ENCODE data around the gene GAREM1.

Gene GAREM1

DNA sequence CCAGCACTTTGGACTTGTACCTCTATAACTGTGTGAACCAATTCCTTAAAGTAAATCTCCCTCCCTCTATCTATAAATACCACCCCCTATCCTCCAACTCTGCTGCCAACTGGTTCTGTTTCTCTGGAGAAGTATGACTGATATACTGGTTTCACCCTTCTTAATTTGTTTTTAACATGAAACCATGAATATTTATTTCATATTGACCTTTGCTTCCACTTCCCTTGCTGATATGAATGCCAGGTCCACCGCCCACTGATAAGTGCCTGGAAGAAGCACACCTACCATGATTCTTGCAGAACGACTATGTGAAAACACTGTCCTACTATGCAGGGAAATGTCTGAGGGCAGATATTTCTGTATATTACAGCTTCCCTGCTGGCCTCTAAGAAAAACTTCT is 131.6 kb downstream of the GAREM1 start:
- no peak for DNase-seq (ENCODE audit: low read depth, low spot score)
- H3K27ac ChIP-seq: no peak overlapping the region

DNA sequence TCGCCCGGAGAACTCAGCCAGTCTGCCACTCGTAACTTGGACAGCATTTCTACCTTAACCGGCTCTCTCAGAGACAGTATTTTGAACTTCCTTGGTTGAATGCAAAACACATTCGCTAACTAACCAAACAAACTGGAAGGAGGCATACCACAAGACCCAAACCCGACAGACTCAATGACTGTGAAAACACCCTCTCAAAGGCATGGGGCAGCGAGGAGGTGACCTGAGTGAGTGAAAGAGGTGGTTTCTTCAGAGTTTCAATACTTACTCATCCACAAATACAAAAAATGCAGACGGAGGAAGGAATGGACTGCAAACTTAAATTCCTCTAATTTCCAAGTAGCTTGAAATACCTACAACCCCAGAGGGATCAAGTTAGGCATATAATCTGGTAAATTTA is 132.9 kb downstream of the GAREM1 start:
- no peak for DNase-seq (ENCODE audit: low read depth, low spot score)

DNA sequence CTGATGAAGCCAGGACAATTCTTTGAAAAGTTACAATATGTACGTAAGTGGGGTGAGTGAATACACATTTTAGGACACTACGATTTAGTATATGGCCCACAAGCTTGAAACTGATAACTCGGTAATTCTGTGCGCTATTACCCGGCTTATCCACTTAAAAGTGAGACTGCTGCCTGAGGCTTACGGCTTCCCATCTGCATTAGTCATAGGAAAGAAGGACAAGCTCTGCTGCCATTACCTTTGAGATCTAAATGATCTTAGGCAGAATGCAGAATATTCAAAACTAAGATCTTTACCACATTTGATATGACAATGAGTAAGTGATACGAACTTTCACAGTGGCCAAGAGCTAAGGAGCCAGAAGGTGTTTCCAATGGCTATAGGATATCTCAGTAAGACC is 133.3 kb downstream of the GAREM1 start:
- DNase-seq (ENCODE audit: low read depth, low spot score): no peak
- no peak overlapping the region for H3K27ac ChIP-seq

More for the DNA sequence above, 132.9 kb downstream of the GAREM1 start:
- no peak overlapping the region for H3K27ac ChIP-seq

DNA sequence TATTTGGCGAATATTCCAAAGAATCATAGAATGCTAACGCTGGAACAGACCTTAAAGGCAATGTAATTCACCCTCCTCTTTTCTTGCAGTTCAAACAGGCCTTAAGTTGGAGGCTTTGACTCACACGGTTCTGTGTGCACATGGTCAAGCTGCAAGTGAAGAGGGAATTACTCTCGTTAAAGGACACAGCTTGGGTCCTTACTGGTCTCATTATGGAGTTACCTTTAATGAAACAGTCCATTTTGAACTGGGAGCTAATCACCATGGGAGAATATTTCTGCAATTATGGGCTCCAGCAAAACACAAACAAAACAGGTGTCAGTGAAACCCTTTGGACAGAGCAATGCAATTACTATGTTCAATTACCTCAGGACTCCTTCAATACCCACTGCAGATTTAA is 135.5 kb downstream of the GAREM1 start:
- DNase-seq (ENCODE audit: low read depth, low spot score): no peak
- H3K27ac ChIP-seq: no peak overlapping the region

DNA sequence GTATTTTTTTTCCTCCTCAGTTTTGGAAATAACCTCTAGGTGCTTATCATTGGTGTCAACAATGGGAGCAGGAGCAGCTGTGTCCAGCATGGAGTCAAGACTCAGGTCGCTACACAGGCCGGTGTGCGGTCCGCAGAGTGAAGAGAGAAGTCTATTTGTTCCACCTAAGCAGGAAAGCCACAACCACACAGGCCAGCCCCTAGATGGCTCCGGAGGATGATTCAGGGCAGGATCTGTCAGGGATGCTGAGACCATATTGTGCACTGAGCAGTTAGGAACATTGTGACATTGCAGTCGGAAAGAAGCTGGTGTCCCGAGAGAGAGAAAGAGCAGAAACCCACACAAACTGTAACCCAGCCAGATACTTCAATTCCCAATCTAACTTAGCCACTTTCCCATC is 136.9 kb downstream of the GAREM1 start:
- H3K27ac ChIP-seq: no peak overlapping the region
- DNase-seq (ENCODE audit: low read depth, low spot score): no peak

DNA sequence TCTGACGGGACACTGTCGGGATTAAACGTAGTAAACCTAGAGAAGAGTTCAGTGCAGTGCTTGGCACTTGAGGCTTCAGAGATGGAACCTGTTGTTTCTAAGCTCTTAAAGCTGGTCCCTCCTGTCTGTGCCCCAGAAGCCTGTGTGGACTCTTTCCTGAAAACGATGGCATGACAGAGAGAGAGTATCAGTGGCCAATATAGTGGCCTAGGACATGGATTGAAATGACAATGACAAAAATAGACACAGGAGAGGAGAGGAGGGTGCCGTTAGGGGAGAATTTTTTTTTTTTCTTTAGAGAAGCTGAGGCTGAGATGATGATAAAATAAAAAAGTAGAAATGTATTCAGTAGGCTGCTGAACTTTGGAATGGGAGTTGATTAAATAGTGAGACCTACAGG is 138.0 kb downstream of the GAREM1 start:
- no peak for DNase-seq (ENCODE audit: low read depth, low spot score)

DNA sequence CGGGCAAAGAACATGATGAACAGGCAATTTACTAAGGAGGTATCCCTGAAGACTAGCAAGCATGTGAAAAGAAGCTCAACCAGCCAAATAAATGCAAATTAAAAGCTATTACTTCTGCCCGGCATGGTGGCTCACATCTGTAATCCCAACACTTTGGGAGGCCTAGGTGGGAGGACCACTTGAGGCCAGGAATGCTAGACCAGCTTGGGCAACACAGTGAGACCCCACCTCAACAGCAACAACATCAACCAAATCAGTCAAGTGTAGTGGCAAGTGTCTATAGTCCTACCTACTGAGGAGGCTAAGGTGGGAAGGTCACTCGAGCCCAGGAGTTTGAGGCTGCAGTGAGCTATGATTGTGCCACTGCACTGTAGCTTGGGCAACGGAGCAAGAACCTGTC is 141.7 kb downstream of the GAREM1 start:
- no peak overlapping the region for H3K27ac ChIP-seq
- DNase-seq (ENCODE audit: low read depth, low spot score): no peak

More for the DNA sequence above, 138.0 kb downstream of the GAREM1 start:
- H3K27ac ChIP-seq: no peak overlapping the region

DNA sequence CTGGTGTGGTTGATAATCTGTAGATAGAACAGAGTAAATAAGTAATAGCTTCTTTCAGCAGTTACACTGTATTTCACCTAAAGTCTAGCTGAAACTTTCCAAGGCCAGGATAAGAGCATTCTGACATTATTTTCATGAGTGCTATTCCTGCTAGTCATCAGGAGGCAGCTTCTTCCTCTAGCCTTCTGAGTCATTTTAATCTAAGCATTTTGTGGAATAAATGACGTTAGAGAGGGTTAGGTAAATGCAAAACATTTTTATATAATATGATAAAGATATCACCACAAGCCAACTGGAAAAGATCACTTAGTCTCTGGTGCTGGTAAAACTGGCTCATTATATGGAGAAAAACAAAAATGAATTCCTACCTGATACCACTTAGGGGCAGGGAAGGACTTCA is 142.3 kb downstream of the GAREM1 start:
- DNase-seq (ENCODE audit: low read depth, low spot score): no peak
- no peak overlapping the region for H3K27ac ChIP-seq

DNA sequence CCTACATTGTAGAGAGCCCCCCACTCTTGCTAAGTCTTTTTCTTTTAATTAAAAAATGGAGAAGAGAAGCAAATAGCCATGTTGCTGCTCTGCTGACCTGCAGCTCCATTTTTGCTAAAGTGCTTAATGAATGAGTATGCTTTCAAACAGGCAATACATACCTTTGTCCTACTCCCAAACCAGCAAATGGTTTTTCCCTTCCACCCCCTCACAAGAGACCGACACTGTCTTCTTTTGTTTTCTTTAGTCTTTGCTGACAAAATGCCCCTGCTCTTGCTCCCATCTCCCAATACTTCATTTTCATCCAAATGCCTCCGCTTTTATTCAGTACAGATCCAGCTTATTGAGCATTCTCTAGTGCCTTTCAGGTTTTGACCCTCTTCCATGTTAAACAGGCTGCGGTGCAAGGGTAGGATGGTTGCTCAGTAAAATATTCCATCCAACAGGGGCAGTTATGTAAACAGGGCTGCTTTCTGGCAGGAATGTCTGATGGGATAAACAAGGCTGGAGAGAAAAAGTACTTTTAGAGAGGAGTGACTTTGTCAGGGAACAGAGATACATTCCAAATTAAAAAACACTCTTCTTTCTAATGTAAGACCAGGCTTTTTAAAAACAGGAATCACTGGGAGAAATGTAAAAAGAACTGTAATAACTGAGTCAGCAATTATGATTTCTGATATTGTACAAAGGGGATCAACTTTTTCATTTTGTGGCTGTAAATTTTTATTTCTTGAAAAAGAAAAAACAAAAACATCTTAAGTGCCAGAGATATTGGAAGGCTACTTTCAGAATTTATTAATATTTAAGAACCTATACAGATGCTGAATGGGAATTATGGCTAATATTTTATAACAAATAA is 144.0 kb downstream of the GAREM1 start:
- H3K27ac ChIP-seq: no peak overlapping the region
- DNase-seq (ENCODE audit: low read depth, low spot score): no peak

DNA sequence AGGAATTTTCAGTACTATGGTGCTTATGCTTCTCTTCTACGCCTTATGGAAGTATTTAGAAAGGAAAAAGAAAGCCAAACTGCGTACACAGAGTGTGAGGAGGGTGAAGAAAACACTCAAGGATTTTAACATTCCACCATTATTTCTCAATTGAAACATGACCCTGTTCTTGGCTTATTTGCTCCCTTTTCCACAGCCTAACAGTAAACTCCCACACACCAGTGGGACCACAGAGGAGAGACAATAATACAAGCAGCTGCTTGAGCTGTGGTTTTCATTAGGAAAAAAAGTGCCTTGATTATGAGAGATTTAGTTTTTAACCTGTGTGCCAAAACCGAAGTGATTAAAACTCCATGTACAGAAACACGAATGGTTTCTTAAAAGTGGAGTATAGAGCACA is 146.5 kb downstream of the GAREM1 start:
- no peak for DNase-seq (ENCODE audit: low read depth, low spot score)
- H3K27ac ChIP-seq: no peak overlapping the region

DNA sequence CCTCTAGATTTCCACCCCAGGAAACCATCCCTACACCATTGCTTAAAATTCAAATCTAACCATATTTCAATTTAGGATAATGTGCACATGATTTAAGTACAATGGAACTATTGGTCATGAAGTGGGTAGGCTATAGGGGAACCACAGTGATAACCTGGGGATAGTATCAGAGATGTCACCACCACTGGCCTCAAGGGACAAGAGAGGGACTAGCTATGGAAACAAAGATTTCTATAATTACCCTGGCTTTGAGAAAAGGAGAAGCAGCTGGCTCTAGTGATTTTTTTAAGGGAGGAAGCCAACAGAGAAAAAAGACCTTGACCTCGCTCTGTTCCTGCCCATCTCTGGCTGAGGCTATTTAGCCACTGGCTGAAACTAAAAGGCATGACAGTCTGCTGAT is 148.9 kb downstream of the GAREM1 start:
- H3K27ac ChIP-seq: no peak overlapping the region
- DNase-seq (ENCODE audit: low read depth, low spot score): no peak

DNA sequence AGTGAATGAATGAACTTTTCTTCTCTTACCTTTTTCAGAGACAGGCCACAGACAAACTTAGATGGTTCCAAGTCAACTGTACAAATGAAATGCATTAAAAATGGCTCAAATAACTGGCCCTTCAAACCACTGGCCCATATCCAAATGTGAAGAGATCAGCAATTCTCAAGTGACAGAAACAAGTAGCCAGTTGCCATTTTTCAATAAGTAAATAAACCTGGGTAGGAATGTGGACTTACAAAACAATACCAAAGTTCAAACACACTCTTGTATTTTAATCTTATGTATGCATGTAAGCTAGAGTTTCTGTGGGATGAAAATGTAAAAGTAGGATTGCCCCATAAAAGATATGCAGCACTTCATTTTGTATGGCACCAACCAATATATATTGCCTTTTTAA is 151.6 kb downstream of the GAREM1 start:
- H3K27ac ChIP-seq: no peak overlapping the region
- DNase-seq (ENCODE audit: low read depth, low spot score): no peak

DNA sequence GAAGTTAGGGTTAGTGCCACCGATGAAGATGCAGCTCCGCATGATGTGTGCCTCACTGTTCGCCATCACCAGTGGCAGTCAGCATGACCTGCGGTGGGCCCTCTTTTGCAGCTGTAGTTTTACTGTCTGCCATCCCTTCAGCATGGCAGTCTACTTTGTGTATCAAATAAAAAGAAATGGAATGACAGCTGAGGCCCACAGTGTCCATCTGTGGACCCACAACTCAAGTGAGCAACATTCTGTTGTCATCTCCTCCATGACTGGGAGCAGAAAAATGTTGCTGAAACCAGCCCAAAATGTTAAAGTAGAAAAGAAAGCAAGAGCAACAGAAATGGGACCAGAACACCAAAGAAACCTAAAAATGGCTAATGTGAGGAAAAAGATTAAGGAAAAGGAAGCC is 152.1 kb downstream of the GAREM1 start:
- DNase-seq (ENCODE audit: low read depth, low spot score): no peak
- H3K27ac ChIP-seq: no peak overlapping the region

DNA sequence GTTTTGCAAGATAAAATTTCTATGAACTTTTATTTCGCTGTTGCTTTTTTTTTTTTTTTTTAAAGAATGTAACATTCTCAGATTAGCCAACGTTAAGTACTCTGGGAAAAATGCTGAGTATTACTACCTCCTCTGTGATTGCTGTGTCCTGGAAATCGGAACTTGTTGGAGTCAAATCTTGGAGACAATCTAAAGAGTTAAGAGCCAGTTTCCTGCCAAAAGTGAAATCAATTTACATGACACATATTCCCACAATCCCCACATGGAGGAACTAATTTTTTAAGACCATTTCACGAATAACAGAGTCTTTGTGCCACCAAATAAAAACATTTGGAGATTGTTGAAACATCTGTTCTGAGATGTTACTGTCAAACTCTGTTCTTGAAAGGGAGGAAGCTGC is 153.0 kb downstream of the GAREM1 start:
- DNase-seq (ENCODE audit: low read depth, low spot score): no peak
- H3K27ac ChIP-seq: peak overlapping the region; percentile 82

DNA sequence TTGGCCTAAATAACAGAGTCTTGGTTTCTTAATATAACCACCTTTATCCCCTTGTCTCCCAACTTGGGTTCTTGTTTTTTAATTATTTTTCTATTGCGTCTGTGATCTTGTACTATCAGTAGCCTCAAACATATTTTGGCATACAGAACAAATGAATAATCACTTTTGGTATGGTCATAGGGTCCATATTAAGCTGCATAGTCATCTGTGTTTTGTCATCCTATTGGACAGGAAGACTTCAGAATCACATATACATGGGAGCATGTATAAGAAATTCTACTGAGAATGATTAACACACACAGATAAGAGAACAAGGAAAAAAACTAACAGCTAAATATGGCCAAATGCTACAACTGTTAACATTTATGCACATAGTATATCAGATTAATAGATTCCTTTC is 154.8 kb downstream of the GAREM1 start:
- no peak overlapping the region for H3K27ac ChIP-seq
- no peak for DNase-seq (ENCODE audit: low read depth, low spot score)

DNA sequence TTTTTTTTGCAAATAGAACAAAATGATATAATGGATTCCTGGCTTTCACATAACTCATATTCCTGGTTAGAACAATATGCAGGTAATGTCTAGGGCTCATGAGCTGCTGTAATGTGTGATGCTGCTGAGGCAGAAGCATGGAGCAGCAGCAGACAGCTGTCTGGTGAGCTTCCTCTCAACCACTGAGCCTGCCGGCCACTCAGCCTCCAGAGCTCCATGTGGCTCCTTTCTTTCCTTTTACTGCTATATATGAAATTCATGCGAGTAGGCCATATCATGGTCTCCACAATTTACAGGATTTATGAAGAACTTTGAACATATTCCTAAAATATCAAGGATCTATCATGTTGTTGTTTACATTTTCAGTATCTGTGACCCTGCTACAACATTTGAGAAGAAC is 159.9 kb downstream of the GAREM1 start:
- DNase-seq (ENCODE audit: low read depth, low spot score): no peak

DNA sequence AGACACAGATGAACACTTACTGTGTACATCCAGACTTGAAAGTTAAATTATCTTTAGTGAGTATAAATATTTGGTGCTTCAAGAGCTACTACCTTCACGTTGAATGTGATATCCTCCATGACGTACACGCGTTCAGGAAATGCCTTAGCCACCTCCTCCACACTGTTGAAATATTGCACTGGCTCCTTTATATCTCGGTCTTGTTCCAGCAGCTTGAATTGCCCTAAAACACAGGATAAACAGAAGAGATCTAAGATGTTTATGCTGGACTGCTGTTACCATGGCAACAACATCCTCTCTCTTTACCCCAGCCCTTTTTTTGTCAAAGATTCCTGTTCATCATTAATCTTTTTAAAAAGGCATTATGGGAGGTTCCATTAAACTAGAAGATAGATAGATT is 160.6 kb downstream of the GAREM1 start:
- no peak for DNase-seq (ENCODE audit: low read depth, low spot score)
- H3K27ac ChIP-seq: no peak overlapping the region

More for the DNA sequence above, 159.9 kb downstream of the GAREM1 start:
- no peak overlapping the region for H3K27ac ChIP-seq

DNA sequence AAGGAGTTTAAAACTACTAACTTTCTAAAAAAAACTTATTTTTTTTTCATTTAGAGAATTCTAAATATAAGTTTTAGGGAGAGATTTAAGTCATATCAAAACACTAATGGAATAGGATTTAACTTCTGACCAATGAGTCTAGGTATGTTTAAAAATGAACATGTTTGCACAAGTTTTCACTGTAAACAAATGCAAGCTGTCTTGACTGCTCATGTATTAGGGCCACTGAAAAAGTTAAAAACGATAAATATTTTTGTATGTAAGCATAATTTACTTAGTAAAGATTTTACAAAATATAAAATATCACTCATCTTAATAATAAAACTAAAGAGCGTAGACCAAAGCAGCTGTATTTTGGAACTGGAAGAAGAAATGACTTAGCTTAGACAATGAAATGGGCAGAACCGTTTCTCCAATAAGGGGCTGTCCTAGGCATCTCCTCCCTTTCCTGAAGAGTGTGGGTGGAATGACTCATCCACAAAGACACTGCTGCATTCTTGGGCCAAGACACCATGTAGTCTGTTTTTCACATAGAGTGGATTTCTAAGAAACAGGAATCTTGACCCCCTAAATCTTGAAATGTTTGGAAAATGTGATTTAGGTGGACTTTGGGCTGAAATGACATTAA is 162.1 kb downstream of the GAREM1 start:
- peak overlapping the region; percentile 60 for H3K27ac ChIP-seq
- DNase-seq (ENCODE audit: low read depth, low spot score): peak; percentile 62

DNA sequence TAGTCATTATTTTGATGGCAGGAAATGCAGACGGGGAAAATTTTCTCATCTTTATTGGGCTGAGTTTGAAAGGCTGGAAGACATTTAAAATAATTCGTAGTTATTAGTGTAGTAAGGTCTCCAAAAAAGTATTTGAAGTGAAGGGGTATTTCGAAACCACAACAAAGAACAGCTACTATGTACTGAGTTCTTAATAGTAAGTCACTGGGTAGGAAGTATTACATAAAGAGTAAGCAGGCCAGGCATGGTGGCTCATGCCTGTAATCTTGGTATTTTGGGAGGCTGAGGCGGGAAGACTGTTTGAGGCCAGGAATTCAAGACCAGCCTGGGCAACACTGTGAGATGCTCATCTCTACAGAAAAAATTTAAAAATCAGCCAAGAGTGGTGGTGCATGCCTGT is 167.3 kb downstream of the GAREM1 start:
- no peak overlapping the region for H3K27ac ChIP-seq

DNA sequence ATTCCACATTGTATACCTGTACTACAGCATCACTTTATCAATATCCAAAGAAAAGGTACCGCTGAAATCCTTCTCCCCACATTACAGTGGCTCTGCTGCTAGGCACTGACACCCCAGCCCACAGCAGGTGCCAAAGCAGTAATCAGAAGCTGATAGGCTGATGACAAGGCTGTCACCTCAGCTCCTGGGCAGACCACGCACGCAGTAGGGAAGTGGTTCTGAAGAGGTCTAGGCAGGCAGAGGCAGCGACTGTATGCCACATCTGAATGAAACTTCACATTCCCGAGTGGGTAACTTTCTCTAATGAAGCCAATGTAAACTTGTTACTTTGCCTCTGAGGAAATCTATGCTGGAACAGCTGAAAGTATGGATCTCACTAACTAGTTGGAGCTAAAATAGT is 167.9 kb downstream of the GAREM1 start:
- H3K27ac ChIP-seq: no peak overlapping the region
- DNase-seq (ENCODE audit: low read depth, low spot score): no peak

More for the DNA sequence above, 167.3 kb downstream of the GAREM1 start:
- no peak for DNase-seq (ENCODE audit: low read depth, low spot score)

DNA sequence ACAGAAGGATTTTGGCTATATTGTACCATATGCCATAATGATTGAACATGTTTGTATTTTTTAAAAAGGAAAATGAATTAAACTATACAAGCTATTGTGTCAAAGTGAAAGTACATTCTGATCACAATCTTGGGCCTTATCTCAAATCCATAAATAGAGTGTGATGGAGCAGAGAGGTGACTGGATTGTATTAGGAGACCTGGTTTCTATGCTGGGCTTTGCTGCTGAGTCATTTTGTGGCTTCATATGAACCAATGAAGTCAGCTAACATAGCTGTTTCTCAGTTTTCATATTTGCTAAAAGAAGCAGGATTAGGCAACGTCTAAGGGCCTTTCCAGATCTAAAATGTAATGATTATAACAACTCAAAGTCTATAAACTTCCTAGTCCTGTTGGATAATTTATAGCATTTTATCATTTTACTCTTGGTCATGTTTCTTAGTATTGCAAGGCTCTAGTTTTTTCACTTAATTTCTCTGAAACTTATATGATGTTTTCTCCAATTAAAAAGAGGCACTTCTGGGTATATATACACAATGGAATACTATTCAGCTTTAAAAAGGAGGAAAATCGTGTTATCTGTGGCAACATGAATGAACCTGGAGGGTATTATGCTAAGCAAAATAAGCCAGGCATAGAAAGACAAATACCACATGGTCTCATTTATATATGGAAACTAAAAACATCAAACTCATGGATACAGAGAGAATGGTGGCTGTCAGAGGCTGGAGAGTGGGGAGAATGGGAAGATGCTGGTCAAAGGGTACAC is 168.5 kb downstream of the GAREM1 start:
- peak; percentile 72 for DNase-seq (ENCODE audit: low read depth, low spot score)
- H3K27ac ChIP-seq: peak overlapping the region; percentile 16

All from epithelial cell of prostate (primary cell).